ENCODE results near the gene SRA1.

Gene SRA1

GRCh38 chr5:140571105-140571504, 13.8 kb upstream of the SRA1 start:
- no peak for DNase-seq (ENCODE audit: extremely low spot score)
- POLR2A ChIA-PET: no interaction called here
- TF ChIP-seq CTCF (IDR thresholded peaks at IDR 0.05; ENCODE audit: control extremely low read depth, extremely low read depth, low read depth, missing control alignments): no peak
- CTCF ChIA-PET: interaction anchor here (0.9 to 2.8 kb wide), 5 partner anchors 11 to 198 kb away, joined by 3 to 7 read pairs (median 6); no protein-coding TSS in a partner anchor

- DNase-seq (ENCODE audit: extremely low spot score): no peak
- POLR2A ChIA-PET: no interaction called here
- TF ChIP-seq CTCF (IDR thresholded peaks at IDR 0.05; ENCODE audit: control extremely low read depth, extremely low read depth, low read depth, missing control alignments): no peak
- CTCF ChIA-PET: interaction anchor here (1.1 to 2.8 kb wide), 8 partner anchors 23 to 207 kb away, joined by 3 to 8 read pairs (median 6); partner anchors contain the start of gene EIF4EBP3
Measured at GRCh38 chr5:140570488-140570887, 13.2 kb upstream of the SRA1 start.

- TF ChIP-seq CTCF (IDR thresholded peaks at IDR 0.05; ENCODE audit: control extremely low read depth, extremely low read depth, low read depth, missing control alignments): no peak
- no peak for DNase-seq (ENCODE audit: extremely low spot score)
- ChIA-PET CTCF (interaction anchor here (1.1 to 5.9 kb wide), 11 partner anchors 7 to 207 kb away, joined by 3 to 25 read pairs (median 6); partner anchors contain the start of genes CD14, EIF4EBP3 and TMCO6), POLR2A (no interaction called here)
Measured at GRCh38 chr5:140570058-140570457, 12.8 kb upstream of the SRA1 start.

- CTCF ChIA-PET: interaction anchor here (0.9 to 5.9 kb wide), 10 partner anchors 8 to 206 kb away, joined by 3 to 25 read pairs (median 6); partner anchors contain the start of genes CD14, EIF4EBP3, IK and NDUFA2
- POLR2A ChIA-PET: interaction anchor here (0.9 kb wide), 1 partner anchor 61 kb away, joined by 3 read pairs; no protein-coding TSS in a partner anchor
- TF ChIP-seq CTCF (IDR thresholded peaks at IDR 0.05; ENCODE audit: control extremely low read depth, extremely low read depth, low read depth, missing control alignments): no peak
- peak; percentile 47 for DNase-seq (ENCODE audit: extremely low spot score)
Measured at GRCh38 chr5:140569197-140569596, 11.9 kb upstream of the SRA1 start.

GRCh38 chr5:140568443-140569063, 11.3 kb upstream of the SRA1 start:
- no peak for TF ChIP-seq CTCF (IDR thresholded peaks at IDR 0.05; ENCODE audit: control extremely low read depth, extremely low read depth, low read depth, missing control alignments)
- DNase-seq (ENCODE audit: extremely low spot score): no peak
- ChIA-PET CTCF (interaction anchor here (1.4 to 5.9 kb wide), 5 partner anchors 8 to 74 kb away, joined by 4 to 25 read pairs (median 6); partner anchors contain the start of genes CD14 and TMCO6), POLR2A (no interaction called here)

- no peak for DNase-seq (ENCODE audit: extremely low spot score)
- TF ChIP-seq CTCF (IDR thresholded peaks at IDR 0.05; ENCODE audit: control extremely low read depth, extremely low read depth, low read depth, missing control alignments): no peak
- POLR2A ChIA-PET: no interaction called here
- CTCF ChIA-PET: interaction anchor here (2.5 to 5.9 kb wide), 2 partner anchors 9 to 64 kb away, joined by 8 to 25 read pairs; partner anchors contain the start of gene CD14
Measured at GRCh38 chr5:140567871-140568270, 10.6 kb upstream of the SRA1 start.
